ENCODE results near the gene BCKDHA.

Gene BCKDHA

GRCh38 chr19:41397086-41398049 is at the start of gene BCKDHA, which contains the start of gene EXOSC5:
BCKDHA (plus strand) TSS chr19:41397818; CDS start chr19:41397828, 10 bp downstream.
EXOSC5 (minus strand) TSS chr19:41397359; CDS start chr19:41397328, 31 bp downstream.
- DNase-seq = peak; percentile 100

- DNase-seq = peak; percentile 22
These were observed 46.8 kb upstream of the BCKDHA start for GRCh38 chr19:41350735-41351338.

- peak; percentile 42 for DNase-seq
These were observed 46.0 kb upstream of the BCKDHA start for GRCh38 chr19:41351339-41352245.

- no peak for DNase-seq
These were observed 45.4 kb upstream of the BCKDHA start for GRCh38 chr19:41352279-41352608.

- DNase-seq = peak; percentile 76
These were observed 44.8 kb upstream of the BCKDHA start for GRCh38 chr19:41352609-41353465.

GRCh38 chr19:41353466-41354342 is 43.9 kb upstream of the BCKDHA start, which contains the start of gene TGFB1:
TGFB1 (minus strand) TSS chr19:41353922; CDS start chr19:41353044, 878 bp downstream.
- peak; percentile 84 for DNase-seq

- no peak for DNase-seq
These were observed 43.2 kb upstream of the BCKDHA start for GRCh38 chr19:41354343-41354953.

- DNase-seq = no peak
These were observed 42.6 kb upstream of the BCKDHA start for GRCh38 chr19:41355035-41355434.

GRCh38 chr19:41355802-41356201 is 41.8 kb upstream of the BCKDHA start:
- no peak for DNase-seq

GRCh38 chr19:41356984-41357739 is 40.5 kb upstream of the BCKDHA start:
- no peak for DNase-seq

- DNase-seq = no peak
These were observed 39.9 kb upstream of the BCKDHA start for GRCh38 chr19:41357746-41358145.

GRCh38 chr19:41359741-41360140 is 37.9 kb upstream of the BCKDHA start:
- DNase-seq = no peak

- DNase-seq = no peak
These were observed 35.3 kb upstream of the BCKDHA start for GRCh38 chr19:41362143-41362847.

GRCh38 chr19:41363371-41363752 is 34.3 kb upstream of the BCKDHA start:
- DNase-seq = no peak

- DNase-seq = peak; percentile 99
These were observed 33.7 kb upstream of the BCKDHA start, which contains the start of gene B9D2 for GRCh38 chr19:41363753-41364523. B9D2 (minus strand) TSS chr19:41364149; CDS start chr19:41363519, 630 bp downstream.

- no peak for DNase-seq
These were observed 32.9 kb upstream of the BCKDHA start for GRCh38 chr19:41364524-41365391.

GRCh38 chr19:41366089-41366488 is 31.5 kb upstream of the BCKDHA start:
- DNase-seq = no peak

Measured in eye (tissue), 1 donor.